ENCODE results near the gene RABGEF1.

DNA sequence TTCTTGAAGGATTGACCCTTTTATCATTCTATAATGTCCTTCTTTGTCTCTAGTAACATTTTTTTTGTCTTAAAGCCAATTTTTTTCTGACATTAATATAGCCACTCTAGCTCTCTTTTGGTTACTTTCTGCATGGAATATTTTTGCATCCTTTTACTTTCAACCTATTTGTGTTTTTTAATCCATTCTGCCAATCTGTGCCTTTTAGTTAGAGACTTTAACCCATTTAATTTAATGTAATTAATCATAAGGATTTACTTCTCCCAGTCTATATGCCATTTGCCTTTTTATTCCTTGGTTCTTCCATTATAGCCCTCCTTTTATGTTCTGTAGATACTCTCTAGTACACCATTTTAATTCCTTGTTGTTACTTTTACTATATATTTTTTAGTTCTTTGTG lies 32.7 kb upstream of the RABGEF1 start:
- TF ChIP-seq, protein P1, sequence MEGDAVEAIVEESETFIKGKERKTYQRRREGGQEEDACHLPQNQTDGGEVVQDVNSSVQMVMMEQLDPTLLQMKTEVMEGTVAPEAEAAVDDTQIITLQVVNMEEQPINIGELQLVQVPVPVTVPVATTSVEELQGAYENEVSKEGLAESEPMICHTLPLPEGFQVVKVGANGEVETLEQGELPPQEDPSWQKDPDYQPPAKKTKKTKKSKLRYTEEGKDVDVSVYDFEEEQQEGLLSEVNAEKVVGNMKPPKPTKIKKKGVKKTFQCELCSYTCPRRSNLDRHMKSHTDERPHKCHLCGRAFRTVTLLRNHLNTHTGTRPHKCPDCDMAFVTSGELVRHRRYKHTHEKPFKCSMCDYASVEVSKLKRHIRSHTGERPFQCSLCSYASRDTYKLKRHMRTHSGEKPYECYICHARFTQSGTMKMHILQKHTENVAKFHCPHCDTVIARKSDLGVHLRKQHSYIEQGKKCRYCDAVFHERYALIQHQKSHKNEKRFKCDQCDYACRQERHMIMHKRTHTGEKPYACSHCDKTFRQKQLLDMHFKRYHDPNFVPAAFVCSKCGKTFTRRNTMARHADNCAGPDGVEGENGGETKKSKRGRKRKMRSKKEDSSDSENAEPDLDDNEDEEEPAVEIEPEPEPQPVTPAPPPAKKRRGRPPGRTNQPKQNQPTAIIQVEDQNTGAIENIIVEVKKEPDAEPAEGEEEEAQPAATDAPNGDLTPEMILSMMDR (IDR thresholded peaks at IDR 0.05) = no peak
- TF ChIP-seq POLR2A (IDR thresholded peaks at IDR 0.05) = no peak
